ENCODE data around the gene HOXC4.
"Not testable (repeated sequence)": the region's sequence is repeated elsewhere in the genome, so short reads cannot be mapped to it uniquely, and the experiment has no call there.

HOXC4 gene

DNA sequence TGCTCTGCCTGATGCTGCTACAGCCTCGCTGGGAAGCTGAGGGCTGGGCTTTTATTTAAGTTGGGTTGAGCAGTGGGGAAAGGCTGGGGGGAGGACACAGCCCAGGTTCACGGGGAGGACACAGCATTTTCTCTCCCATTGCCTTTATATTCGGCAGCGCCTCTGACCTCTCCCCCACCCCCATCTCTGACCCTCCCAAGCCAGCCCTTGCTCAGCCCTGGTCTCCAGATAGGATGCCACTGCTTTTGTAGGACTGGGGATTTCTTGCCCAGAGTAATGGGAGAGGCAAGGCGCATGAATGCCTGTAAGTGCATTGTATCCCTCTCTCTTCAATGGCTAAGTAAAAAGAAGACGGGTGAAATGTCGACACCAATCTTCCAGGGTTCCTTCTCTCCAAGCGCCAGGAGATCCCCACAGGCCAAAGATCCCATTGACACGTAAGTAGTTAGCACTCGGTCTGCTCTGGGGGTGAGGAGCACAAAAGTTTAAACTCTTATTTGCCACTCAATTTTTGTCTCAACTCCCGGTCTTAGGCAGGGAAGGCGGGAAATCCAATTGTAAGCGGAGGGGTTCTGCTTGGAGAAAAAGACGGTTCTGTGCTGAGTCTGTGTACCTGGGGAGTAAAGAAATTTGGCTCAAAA, 4.6 kb downstream of the HOXC4 start:
- no peak for DNase-seq

DNA sequence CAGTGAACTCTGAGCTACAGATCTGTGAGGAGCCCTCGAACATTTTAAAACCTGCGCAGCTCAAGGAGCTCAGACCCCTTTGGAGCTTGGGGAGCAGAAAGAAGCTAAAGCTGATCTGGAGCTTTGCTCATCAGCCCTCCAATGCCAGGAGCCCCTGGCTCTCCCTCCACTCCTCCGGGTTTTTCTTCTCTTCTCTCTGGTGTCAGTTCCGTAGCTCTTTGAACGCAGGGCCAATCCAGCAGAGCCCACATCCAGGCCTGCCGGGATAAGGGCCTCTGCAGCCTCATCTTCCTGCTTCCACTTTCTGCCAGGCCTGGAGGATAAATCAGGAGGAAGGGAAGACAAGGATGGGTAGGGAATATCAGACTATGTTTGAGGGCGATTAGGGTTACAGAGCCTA, 6.0 kb downstream of the HOXC4 start:
- no peak for DNase-seq

DNA sequence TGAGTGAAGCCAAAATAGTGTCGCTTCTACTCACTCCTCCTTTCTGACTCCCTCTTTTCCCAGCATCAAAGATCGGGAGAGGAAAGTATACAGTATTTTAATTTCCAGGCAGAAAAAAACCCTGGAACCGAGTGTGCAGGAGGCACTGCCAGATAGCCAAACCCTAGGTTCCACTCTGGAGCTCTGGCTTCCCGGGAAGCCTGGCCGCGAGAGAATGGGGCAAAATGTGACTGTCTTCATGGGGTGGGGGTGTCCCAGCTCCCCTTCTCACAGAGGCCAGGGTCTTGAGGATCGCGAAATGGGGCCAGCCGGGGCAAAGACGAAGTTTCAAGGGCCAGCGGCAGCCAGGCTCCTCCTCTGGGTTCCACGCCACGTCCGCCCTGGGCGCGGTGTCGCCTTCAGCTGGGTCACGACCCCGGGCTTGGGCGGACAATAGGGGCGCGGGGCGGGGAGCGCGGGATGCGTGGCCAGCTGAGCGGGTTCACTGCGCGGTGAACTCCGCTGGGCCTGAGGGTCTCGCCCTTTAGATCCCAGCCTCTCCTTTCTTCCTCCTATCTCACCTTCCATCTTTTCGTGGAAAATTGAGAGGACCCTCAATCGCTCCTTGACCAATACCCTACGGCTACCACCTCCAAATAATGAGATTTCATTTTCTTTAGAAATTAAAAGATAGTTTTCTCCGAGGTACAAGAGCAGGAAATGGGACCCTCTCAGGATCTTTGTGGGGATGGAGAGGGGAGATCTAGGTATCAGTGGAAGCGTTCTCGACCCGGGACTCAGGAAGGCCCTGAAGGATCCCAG, 6.7 kb downstream of the HOXC4 start:
- DNase-seq = no peak

DNA sequence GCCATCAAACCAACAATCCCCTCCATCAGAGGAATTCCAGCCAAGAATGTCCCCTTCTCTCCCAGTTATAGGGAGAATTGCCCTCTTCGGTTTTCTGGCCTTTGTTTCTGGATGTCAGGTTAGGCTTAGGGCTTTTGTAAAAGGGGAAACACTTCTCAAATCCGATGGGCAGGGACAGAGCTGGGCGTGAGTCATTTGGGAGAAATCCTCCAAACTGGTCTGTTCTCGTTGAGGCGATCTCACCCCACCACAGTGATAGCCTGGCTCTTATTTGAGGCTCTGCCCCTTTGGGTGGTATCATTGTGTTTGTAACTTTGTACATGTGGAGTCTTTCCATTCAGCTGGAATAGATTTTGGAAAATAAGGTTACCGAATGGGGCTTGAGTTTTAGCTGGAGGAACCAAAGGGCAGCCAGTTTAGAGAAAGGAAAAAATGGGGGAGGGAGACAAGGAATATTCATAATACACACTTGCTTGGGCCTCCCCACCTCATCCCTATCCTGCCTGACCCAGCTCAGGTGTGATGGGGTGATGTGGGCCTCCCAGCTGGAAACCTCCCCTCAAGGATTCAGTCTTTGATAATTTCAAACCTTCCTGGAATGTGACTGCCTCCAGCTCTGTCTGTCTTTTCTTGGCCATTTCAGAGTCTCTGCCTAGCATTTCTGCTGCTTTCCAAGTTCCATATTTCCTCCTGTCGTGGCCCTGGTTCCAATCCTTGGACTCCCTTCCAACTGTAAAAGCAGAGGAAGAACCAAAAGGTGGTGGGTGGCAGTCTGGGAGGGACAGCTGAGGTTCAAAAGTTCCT, 7.5 kb downstream of the HOXC4 start:
- no peak for DNase-seq

DNA sequence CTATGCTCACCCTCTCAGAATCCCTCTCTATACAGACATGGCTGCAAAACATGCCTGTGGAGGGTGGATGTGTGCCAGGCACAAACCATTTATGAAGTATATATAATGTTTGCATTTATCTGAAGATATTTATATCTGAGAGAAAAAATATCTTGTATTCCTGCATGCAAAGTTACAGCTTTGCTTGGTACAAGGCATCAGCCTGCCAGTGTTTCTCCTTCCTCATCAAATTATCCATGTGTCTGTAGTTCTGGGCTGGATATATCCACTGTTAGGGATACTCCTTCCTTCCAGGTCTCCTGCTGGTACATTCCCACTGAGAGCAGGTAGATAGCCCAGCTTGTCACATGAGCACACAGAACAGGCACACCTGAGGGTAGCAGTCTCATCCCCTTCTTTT, 12.0 kb downstream of the HOXC4 start:
- DNase-seq = no peak

DNA sequence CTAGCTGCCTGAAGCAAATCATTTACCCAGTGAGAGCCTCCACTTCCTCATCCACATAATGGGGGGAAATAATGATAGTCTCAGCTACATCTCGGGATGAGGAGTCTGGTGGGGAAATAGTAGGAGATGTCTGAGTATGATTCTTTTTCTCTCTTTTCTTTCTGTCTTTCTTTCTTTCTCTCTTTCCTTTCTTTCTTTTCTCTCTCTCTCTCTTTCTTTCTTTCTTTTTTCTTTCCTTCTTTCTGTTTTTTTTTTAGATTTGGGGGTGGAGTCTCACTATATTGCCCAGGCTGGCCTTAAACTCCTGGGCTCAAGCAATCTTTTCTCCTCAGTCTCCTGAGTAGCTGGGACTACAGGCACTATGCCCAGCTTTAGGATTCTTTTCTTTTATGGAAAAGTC, 12.8 kb downstream of the HOXC4 start:
- DNase-seq = no peak

DNA sequence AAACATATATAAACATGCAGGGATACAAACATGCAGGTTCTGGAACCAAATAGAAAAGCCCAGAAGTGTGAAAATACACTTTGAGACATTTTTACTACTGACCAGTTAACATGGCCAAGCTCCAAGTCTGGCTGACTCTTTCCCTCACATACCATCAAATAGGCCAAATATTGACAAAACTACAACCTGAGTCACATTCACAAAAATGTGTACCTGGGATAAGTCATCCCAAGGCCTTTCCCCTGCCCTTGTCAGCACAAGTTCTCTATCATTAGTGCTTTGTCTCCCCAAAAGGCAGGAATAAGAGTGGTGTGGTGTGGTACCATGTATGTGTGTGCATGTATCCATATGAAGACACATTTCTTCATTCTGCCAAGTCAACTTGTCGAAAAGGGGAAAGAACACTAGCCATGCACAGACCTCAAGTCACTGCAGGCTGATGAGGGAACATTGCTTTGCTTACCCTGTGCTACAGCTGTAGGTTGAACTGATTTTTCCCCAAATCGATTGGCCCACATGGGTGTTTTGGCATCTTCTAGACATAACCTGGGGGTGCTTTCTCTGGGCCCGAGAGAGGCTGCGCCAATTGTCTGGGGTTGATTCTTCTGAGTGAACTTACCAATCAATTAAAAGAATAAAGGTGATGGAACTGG, 14.9 kb downstream of the HOXC4 start:
- no peak for DNase-seq

DNA sequence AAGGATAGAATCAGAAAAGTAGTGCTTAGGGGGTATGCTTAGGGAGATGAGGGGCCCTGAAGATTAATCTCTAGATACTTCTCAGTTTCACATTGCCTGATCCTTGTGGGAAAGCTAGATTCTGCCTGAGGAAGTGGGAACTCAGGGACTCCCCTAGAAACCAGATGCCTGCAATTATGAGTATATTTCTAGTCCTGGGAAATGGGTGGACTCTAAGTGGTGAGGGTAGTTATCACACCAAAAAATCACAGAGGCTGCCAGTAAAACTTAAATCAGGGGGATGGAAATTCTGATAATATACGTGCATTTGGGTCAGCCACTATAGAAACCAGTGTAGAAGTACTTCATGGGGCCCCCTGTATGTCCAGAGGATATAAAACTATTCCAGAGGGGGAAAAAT, 18.3 kb downstream of the HOXC4 start:
- no peak for DNase-seq

DNA sequence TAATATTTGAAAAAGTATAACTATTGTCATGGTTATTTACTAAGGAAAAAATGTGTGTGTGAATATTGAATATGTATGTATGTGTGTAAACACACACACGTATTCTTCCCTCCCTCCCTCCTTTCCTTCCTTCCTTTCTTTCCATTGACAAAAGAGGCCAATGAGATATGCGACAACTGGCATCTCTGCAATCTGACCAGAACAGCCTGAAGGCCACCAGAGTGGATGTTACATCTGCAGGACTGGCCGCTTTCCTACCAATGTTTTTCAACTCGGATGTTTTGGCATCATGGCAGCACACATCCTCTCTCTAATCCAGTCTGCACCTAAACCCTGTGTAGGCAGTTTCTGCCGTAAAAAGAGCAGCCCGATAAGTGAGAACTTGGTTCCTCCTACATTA, 20.7 kb downstream of the HOXC4 start:
- DNase-seq = no peak

DNA sequence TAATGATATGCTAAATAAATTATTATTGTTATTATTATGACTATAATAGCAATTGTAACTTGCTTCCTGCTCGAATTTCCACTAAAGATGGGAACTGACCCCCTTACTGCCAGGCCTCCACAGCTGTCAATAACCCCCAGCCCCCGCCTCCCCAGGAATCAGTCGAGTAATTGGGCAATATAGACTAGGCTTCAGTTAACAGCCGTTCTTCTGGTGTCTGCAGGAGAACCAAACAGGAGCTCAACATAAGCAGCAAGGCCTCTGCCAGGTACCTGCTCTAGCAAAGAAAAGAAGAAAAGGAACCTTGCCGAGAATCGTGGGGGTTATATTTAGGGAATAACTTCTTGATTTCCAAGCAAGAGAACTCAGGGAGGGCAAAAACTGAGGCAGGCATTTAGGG, 21.8 kb downstream of the HOXC4 start:
- no peak for DNase-seq

DNA sequence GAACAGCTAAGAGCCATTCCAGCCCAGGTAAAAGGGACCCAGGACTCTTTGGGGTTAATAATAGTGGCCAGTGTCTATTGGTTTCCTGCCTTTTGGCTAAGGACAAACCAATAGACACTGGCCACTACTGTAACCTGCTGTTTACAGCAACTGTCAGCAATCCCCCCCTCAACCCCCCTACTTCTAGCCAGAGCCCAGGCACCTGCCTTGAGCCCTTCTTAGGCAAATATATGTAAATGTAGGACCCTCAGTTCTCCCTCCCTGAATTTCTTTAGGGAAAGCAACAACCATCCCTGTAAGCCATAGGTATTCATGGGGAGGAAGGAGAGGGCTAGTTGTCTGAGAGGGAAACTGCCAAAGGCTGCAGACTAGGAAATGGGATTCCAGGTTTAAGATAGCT, 22.3 kb downstream of the HOXC4 start:
- DNase-seq = no peak

DNA sequence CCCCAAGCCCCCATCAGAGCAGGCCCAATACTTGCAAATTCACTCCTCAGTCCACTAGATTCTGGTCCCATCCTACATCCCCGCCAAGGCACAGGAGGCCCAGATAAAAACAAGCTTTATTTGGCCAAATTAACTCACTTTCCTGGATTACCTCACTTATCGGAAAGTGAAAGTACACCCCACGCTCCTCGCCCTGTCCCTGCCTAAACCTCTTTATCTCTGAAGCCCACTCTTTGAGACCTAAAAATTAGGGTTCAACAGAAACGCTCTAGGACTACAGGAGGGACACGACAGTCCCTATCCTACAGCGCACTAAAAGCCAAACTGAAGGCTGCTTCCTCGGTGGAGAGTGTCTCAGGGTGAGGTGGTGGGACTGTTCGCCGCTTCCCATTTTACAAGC, 24.2 kb downstream of the HOXC4 start:
- DNase-seq = not testable (repeated sequence)

DNA sequence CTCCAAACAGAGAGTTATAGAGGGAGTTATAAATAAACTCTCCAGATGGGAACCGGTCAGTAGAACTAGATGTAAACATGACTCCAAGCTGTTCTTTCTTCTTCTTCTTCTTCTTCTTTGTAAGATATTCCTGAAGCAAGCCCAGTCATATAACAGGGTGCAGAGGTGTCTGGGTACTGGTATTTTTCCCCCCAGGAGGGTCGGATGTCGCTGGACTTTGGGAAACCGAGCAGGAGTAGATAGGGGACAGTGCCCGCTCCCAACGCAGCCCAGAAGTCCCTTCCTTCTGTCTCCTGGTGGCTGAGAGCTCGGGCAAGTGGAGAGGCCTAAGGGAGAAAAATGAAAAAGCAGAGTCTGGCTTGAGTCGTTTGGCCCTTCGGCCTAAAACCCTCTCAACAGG, 25.5 kb downstream of the HOXC4 start:
- DNase-seq = not testable (repeated sequence)

DNA sequence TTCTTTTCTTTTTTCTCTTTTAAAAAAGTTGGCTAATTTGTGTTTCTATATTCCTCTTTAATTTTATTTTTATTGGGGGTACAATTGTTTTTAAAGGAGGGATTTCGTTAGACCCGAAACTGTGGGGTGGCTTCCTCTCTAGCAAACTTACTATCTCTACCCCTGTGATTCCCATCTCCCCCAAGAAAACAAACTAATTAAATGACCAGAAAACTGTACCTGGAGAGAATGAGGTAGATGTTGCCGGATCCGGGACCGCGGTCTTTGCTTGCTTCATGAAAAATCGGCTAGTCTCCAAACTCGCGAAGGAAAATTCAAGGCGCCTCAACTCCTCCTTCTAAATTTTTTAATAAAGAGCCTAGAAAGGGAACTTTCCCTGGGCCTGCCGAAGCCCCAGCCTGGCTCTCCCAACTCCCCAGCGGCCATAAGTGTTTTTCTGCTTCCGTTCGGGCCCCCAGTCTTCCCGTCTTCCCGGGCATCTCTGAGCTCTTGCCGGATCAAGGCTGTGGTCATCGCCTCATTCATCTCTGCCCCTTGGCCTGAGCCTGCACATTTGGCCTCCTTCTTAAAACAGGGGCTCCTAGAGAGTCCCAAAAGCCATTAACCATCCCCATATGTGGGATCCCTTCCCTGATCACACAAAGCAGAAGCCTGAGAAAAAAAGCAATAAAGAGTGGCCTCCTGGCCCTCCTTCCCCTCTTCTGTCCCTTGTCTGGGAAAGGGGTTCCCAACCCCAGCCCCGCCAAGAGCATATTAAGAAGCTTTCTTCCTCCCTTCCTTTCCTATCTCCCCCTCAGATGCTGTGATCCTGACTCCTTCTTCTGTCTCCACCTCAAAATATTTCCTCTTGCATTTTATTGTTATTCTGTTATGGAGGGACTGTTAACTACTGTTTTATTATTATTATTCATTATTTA, 26.6 kb downstream of the HOXC4 start:
- DNase-seq = not testable (repeated sequence)

DNA sequence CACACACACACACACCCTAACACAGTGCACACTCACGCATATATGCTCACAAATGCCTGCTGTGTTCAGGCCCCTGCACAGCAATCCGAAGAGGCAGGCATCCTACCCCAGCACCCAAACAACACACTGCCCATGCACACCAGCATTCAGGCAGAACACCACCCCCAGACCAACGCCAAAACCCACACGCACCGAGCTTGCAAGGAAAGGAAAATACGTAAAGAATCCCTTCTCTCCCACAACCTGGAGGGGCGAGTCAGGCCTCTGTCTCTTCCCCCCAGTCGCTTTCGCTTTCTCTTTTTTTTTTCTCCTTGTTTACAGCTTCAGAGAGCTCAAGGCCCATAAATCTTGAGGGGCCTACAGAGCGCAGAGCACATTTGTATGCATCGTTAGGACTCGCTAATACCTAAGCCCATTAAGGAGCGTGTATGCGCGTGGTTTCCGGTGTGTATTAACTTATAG, 27.4 kb downstream of the HOXC4 start:
- peak in 5 of 6 experiments; percentile 7 to 65 (median 36) for DNase-seq

DNA sequence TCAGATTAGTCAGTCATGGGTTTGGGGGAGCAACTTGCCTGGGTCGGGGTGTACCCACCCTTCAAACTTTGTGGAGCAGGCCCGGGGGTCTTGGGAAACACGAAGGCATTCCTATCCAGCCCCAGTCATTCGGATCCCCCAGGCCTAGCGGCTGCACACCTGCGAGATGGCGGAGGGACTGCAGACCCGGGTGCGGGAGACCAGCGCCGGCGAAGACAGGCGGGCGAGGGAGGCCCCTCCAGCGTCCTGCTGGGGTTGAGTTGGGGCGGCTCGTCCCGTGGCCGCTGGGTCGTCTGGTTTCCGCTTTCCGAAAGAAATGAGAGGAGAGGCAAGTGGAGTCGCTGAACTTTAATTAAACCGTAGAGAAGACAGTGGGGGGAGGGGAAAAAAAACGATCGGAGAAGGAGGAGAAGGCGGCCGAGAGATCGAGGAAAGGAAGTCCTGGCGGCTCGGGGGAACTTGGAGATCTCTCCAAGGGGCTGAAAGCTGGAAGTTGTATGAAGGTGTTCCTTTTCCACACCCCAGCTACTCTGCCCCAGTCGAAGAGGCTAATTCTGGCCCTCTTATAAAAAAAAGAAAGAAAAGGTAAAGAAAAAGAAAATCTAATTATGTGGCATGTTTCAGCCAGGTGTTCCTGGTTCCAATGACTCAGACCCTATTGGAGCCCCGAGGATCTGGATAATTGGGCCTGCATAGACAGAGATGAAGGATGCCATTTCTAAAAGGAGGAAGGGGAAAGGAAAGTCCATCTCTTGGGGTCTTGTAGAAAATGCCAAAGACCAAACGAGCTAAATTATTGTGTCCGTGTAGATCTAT, 28.2 kb downstream of the HOXC4 start:
- peak in 4 of 6 experiments; percentile 22 to 59 (median 38) for DNase-seq

DNA sequence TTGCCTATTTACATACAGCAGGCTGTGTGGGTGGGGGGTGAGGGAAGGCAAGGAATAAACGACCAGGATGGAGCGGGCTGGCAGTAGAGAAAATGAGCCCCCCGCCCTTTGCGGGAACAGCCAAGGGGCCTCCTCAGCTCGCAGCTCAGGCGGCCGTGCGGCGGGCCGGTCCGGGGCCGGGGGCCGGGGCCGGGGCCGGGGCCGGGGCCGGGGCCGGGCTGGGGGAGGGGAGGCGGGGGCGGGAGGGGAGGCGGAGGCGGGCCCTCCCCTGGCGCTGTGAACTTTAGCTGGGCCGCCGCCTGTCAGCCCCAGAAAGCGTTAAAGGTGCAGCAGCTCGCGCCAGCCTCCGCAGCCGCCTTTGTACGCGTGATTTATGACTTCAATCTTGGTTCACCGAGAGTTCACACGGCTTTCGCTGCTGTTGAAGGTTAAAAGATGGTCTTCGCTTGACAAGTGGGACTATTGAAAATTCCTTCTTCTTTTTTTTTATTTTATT, 28.8 kb downstream of the HOXC4 start:
- DNase-seq = peak in 5 of 6 experiments; percentile 23 to 57 (median 30)

DNA sequence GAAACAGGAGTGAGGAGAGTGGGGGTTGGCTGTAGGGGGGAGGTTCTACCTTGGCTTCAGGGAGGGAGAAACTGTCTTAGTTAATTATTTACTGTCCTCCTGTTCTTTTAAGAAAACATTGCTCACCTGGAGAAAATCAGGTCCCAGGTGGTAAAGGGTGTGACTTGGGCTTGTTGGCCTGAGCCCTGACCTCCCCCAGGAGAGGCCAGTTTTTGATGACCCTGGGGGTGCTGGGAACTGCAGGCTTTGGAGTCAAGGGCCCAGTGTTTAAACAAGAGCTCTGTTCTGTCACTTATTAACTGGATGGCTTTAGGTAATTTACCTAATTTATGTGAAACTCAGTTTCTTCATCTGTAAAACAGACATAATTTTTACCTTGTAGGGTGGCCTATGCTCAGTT, 34.4 kb downstream of the HOXC4 start:
- not testable (repeated sequence) for DNase-seq

DNA sequence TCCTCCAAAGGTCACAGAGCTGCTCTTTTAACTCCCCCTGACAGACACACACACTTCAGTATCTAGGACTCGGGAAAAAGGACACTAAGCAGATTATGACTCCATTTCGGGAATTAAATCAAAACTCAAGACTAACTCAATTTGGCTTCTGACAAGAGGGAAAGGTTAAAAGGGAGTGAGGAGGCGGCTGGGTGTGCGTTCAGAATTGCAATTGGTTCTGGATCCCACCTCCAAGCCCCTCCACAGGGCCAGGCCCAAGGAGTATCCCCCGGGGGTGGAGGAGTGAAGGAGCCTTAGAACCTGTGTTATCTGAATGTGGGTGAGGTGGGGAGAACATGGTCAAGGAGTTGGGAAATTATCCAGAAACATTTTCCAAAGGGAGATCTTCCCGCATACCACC, 35.8 kb downstream of the HOXC4 start:
- DNase-seq = not testable (repeated sequence)

DNA sequence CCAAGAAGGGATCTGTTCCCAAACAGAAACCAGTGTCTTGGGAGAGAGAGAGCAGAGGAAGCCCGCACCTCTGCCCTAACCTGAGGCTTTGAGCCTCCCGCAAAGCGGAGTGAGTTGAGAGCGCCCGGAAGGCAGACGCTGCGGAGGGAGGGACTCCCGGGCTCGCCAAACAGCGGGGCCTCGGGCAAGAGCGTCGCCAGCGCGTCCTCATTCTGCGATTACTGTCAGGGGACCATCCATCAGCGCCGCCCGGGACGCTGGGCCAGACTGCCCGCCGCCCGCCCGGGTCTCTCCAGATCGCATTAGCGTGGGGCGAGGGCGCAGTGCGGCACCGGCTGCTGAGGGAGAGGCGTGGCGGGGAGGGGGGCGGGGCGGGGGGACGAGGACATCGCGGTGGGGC, 36.7 kb downstream of the HOXC4 start:
- DNase-seq = peak in 1 of 6 experiments; percentile 27

DNA sequence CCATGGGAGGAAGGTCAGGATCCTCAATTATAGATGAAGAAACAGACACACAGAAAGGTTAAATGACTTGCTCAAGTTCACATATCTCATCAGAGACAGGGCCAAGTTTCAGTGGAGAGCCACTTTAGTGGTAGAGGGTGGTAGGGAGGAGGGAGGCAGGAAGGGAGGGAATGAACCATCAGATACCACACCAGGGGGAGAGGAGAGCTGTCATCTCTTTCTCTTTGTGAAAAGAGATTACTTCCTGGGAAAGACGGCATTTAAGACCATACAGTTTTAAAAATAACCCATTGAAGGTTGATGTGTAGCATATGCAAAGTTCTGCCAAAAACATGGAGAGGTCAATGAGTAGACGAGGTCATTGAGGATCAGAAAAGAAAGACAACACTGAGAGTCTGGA, 39.3 kb downstream of the HOXC4 start:
- DNase-seq = not testable (repeated sequence)

Data from stimulated activated naive CD4-positive, alpha-beta T cell (primary cell).